ENCODE results near the gene CCSER1.

CCSER1 gene

GRCh38 chr4:90582087-90582486, 454.9 kb downstream of the CCSER1 start:
- no peaks in the 10 kb centered on the region for H3K9me3 ChIP-seq (replicated peaks in 1 of 2; ENCODE audit: control insufficient read depth in 2 of 2, insufficient read depth in 1 of 2, low read depth in 1 of 2, low read length in 2 of 2)
- DNase-seq (ENCODE audit: low spot score), result no peak
- no peak overlapping the region for H3K4me3 ChIP-seq (ENCODE audit: low read length in 2 of 2)
- no peak overlapping the region for H2BK120ac ChIP-seq (ENCODE audit: low read depth, low read length)
- no peaks in the 10 kb centered on the region for H3K4me1 ChIP-seq (ENCODE audit: control insufficient read depth in 2 of 2, insufficient read depth in 1 of 2, low read depth in 1 of 2, low read length in 2 of 2)
- H3K27me3 ChIP-seq (ENCODE audit: control insufficient read depth in 3 of 3, insufficient read depth in 3 of 3, low read depth in 1 of 3, low read length in 3 of 3), result no peaks in the 10 kb centered on the region
- H2AFZ ChIP-seq (ENCODE audit: low read length), result no peak overlapping the region
- no peak overlapping the region for H3K18ac ChIP-seq (ENCODE audit: low read length)
- H2BK5ac ChIP-seq (ENCODE audit: low read length), result no peak overlapping the region
- no peak overlapping the region for H3K14ac ChIP-seq (ENCODE audit: low read length)
- no peak overlapping the region for H3K27ac ChIP-seq (replicated peaks; ENCODE audit: low read length)
- no peak overlapping the region for H3K4ac ChIP-seq (ENCODE audit: low read length)
- H3K9ac ChIP-seq (ENCODE audit: low read depth, low read length, poor library complexity), result no peak overlapping the region
- no peaks in the 10 kb centered on the region for H3K79me1 ChIP-seq (ENCODE audit: low read depth, low read length)
- H3K36me3 ChIP-seq (replicated peaks in 1 of 2; ENCODE audit: control insufficient read depth in 2 of 2, insufficient read depth in 2 of 2, low read length in 2 of 2), result no peaks in the 10 kb centered on the region
- no peak overlapping the region for H3K4me2 ChIP-seq (ENCODE audit: insufficient read depth, low read length, poor library complexity, severe bottlenecking)
- no peak overlapping the region for H2AK5ac ChIP-seq (ENCODE audit: low read depth, low read length)
- no peak overlapping the region for H2BK15ac ChIP-seq (ENCODE audit: low read length)
- no peak overlapping the region for H4K8ac ChIP-seq (ENCODE audit: low read depth, low read length)
- no peak overlapping the region for H4K91ac ChIP-seq (ENCODE audit: low read depth, low read length, poor library complexity)
- no CpG with 5 or more reads among the region's 2 CpGs for WGBS, 2 donors (ENCODE audit: extremely low coverage in 2 of 2, insufficient read length in 2 of 2, insufficient replicate concordance in 1 of 2)
- no peak overlapping the region for H3K23ac ChIP-seq (ENCODE audit: low read depth, low read length, poor library complexity)
- H2BK12ac ChIP-seq (ENCODE audit: low read length), result no peak overlapping the region

GRCh38 chr4:90584051-90584450, 456.9 kb downstream of the CCSER1 start:
- Histone ChIP-seq H2AFZ (ENCODE audit: low read length) (peak overlapping the region; percentile 77), H3K14ac (ENCODE audit: low read length) (no peak overlapping the region), H3K36me3 (replicated peaks in 1 of 2; ENCODE audit: control insufficient read depth in 2 of 2, insufficient read depth in 2 of 2, low read length in 2 of 2) (no peaks in the 10 kb centered on the region), H2BK12ac (ENCODE audit: low read length) (no peak overlapping the region), H3K9me3 (replicated peaks in 1 of 2; ENCODE audit: control insufficient read depth in 2 of 2, insufficient read depth in 1 of 2, low read depth in 1 of 2, low read length in 2 of 2) (no peaks in the 10 kb centered on the region), H2AK5ac (ENCODE audit: low read depth, low read length) (no peak overlapping the region), H4K8ac (ENCODE audit: low read depth, low read length) (no peak overlapping the region), H2BK120ac (ENCODE audit: low read depth, low read length) (no peak overlapping the region), H3K23ac (ENCODE audit: low read depth, low read length, poor library complexity) (no peak overlapping the region), H2BK5ac (ENCODE audit: low read length) (no peak overlapping the region), H3K4ac (ENCODE audit: low read length) (no peak overlapping the region), H2BK15ac (ENCODE audit: low read length) (no peak overlapping the region), H3K4me1 (ENCODE audit: control insufficient read depth in 2 of 2, insufficient read depth in 1 of 2, low read depth in 1 of 2, low read length in 2 of 2) (no peaks in the 10 kb centered on the region), H3K9ac (ENCODE audit: low read depth, low read length, poor library complexity) (no peak overlapping the region), H3K18ac (ENCODE audit: low read length) (no peak overlapping the region), H3K27me3 (ENCODE audit: control insufficient read depth in 3 of 3, insufficient read depth in 3 of 3, low read depth in 1 of 3, low read length in 3 of 3) (no peaks in the 10 kb centered on the region), H3K79me1 (ENCODE audit: low read depth, low read length) (no peaks in the 10 kb centered on the region), H3K27ac (replicated peaks; ENCODE audit: low read length) (no peak overlapping the region), H3K4me3 (ENCODE audit: low read length in 2 of 2) (no peak overlapping the region), H4K91ac (ENCODE audit: low read depth, low read length, poor library complexity) (no peak overlapping the region), H3K4me2 (ENCODE audit: insufficient read depth, low read length, poor library complexity, severe bottlenecking) (no peak overlapping the region)
- WGBS, 2 donors (ENCODE audit: extremely low coverage in 2 of 2, insufficient read length in 2 of 2, insufficient replicate concordance in 1 of 2), result no CpG with 5 or more reads among the region's 2 CpGs
- no peak for DNase-seq (ENCODE audit: low spot score)

- no peak overlapping the region for H4K91ac ChIP-seq (ENCODE audit: low read depth, low read length, poor library complexity)
- no peak overlapping the region for H2AK5ac ChIP-seq (ENCODE audit: low read depth, low read length)
- no peak overlapping the region for H2BK120ac ChIP-seq (ENCODE audit: low read depth, low read length)
- H3K79me1 ChIP-seq (ENCODE audit: low read depth, low read length), result no peaks in the 10 kb centered on the region
- no peak overlapping the region for H4K8ac ChIP-seq (ENCODE audit: low read depth, low read length)
- no peak overlapping the region for H3K4me3 ChIP-seq (ENCODE audit: low read length in 2 of 2)
- H3K27me3 ChIP-seq (ENCODE audit: control insufficient read depth in 3 of 3, insufficient read depth in 3 of 3, low read depth in 1 of 3, low read length in 3 of 3), result no peaks in the 10 kb centered on the region
- H3K36me3 ChIP-seq (replicated peaks in 1 of 2; ENCODE audit: control insufficient read depth in 2 of 2, insufficient read depth in 2 of 2, low read length in 2 of 2), result no peaks in the 10 kb centered on the region
- H3K14ac ChIP-seq (ENCODE audit: low read length), result no peak overlapping the region
- WGBS, 2 donors (ENCODE audit: extremely low coverage in 2 of 2, insufficient read length in 2 of 2, insufficient replicate concordance in 1 of 2), result no CpG with 5 or more reads among the region's 8 CpGs
- no peak overlapping the region for H3K23ac ChIP-seq (ENCODE audit: low read depth, low read length, poor library complexity)
- no peaks in the 10 kb centered on the region for H3K9me3 ChIP-seq (replicated peaks in 1 of 2; ENCODE audit: control insufficient read depth in 2 of 2, insufficient read depth in 1 of 2, low read depth in 1 of 2, low read length in 2 of 2)
- H3K9ac ChIP-seq (ENCODE audit: low read depth, low read length, poor library complexity), result no peak overlapping the region
- DNase-seq (ENCODE audit: low spot score), result no peak
- H2BK5ac ChIP-seq (ENCODE audit: low read length), result no peak overlapping the region
- no peak overlapping the region for H3K4ac ChIP-seq (ENCODE audit: low read length)
- no peaks in the 10 kb centered on the region for H3K4me1 ChIP-seq (ENCODE audit: control insufficient read depth in 2 of 2, insufficient read depth in 1 of 2, low read depth in 1 of 2, low read length in 2 of 2)
- no peak overlapping the region for H2BK12ac ChIP-seq (ENCODE audit: low read length)
- no peak overlapping the region for H3K4me2 ChIP-seq (ENCODE audit: insufficient read depth, low read length, poor library complexity, severe bottlenecking)
- H3K18ac ChIP-seq (ENCODE audit: low read length), result no peak overlapping the region
- no peak overlapping the region for H2AFZ ChIP-seq (ENCODE audit: low read length)
- no peak overlapping the region for H3K27ac ChIP-seq (replicated peaks; ENCODE audit: low read length)
- no peak overlapping the region for H2BK15ac ChIP-seq (ENCODE audit: low read length)
Observed at GRCh38 chr4:90585961-90586360, 458.8 kb downstream of the CCSER1 start.

GRCh38 chr4:90586799-90587198, 459.6 kb downstream of the CCSER1 start:
- Histone ChIP-seq H3K27ac (replicated peaks; ENCODE audit: low read length) (no peak overlapping the region), H3K79me1 (ENCODE audit: low read depth, low read length) (no peaks in the 10 kb centered on the region), H3K18ac (ENCODE audit: low read length) (no peak overlapping the region), H2AFZ (ENCODE audit: low read length) (no peak overlapping the region), H2BK15ac (ENCODE audit: low read length) (no peak overlapping the region), H2BK120ac (ENCODE audit: low read depth, low read length) (no peak overlapping the region), H3K9ac (ENCODE audit: low read depth, low read length, poor library complexity) (no peak overlapping the region), H3K4me2 (ENCODE audit: insufficient read depth, low read length, poor library complexity, severe bottlenecking) (no peak overlapping the region), H3K4me3 (ENCODE audit: low read length in 2 of 2) (no peak overlapping the region), H3K27me3 (ENCODE audit: control insufficient read depth in 3 of 3, insufficient read depth in 3 of 3, low read depth in 1 of 3, low read length in 3 of 3) (no peaks in the 10 kb centered on the region), H2BK5ac (ENCODE audit: low read length) (no peak overlapping the region), H3K4ac (ENCODE audit: low read length) (no peak overlapping the region), H3K14ac (ENCODE audit: low read length) (no peak overlapping the region), H3K4me1 (ENCODE audit: control insufficient read depth in 2 of 2, insufficient read depth in 1 of 2, low read depth in 1 of 2, low read length in 2 of 2) (no peaks in the 10 kb centered on the region), H3K9me3 (replicated peaks in 1 of 2; ENCODE audit: control insufficient read depth in 2 of 2, insufficient read depth in 1 of 2, low read depth in 1 of 2, low read length in 2 of 2) (no peaks in the 10 kb centered on the region), H4K91ac (ENCODE audit: low read depth, low read length, poor library complexity) (no peak overlapping the region), H3K36me3 (replicated peaks in 1 of 2; ENCODE audit: control insufficient read depth in 2 of 2, insufficient read depth in 2 of 2, low read length in 2 of 2) (no peaks in the 10 kb centered on the region), H2AK5ac (ENCODE audit: low read depth, low read length) (no peak overlapping the region), H4K8ac (ENCODE audit: low read depth, low read length) (no peak overlapping the region), H3K23ac (ENCODE audit: low read depth, low read length, poor library complexity) (no peak overlapping the region), H2BK12ac (ENCODE audit: low read length) (no peak overlapping the region)
- DNase-seq (ENCODE audit: low spot score), result no peak
- WGBS, 2 donors (ENCODE audit: extremely low coverage in 2 of 2, insufficient read length in 2 of 2, insufficient replicate concordance in 1 of 2), result no CpG with 5 or more reads among the region's 6 CpGs
